Suppressor macrophage treated with lipopolysaccharide for 4 hours (primary cell): ENCODE results near the gene WASF3.

Experiments
- DNase-seq: peaks from one replicate; pipeline ENCODE4 v3.0.0-alpha.2; 2020

The WASF3 gene

DNA sequence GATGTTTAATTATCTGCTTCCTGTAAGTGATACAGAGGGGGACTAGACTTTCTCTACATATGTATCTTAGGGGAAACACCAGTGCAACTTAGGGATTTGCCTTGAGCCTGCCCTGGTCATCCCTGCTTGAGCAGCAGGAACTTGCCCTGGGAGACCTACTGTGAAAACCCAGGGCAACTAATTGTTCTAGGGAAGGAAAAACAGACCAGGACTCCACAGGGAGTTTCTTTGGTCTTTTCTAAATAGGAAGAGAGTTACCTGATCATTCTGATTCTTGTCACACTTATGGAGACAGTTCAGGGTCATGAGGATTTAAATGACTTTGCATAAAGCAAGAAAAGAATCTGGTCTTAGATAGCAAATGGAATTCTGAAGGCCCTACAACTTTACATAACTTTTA is 89.1 kb downstream of the WASF3 start:
- DNase-seq: no peak

DNA sequence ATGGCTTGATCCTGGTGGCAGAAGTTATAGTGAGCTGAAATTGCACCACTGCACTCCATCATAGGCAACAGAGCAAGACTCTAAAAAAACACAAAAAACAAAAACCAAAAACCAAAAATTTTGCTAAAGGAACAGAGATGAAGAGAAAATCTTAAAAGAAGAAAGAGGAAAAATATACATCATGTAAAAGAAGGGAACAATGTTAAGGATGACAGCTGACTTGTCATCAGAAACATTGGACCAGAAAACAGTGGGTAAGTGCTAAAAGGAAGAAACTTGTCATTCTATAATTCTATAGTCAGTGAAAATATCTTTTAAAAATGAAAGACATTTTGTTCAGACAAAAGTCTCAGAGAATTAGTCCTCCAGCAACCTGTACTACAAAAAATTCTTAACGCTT is 93.8 kb downstream of the WASF3 start:
- no peak for DNase-seq

DNA sequence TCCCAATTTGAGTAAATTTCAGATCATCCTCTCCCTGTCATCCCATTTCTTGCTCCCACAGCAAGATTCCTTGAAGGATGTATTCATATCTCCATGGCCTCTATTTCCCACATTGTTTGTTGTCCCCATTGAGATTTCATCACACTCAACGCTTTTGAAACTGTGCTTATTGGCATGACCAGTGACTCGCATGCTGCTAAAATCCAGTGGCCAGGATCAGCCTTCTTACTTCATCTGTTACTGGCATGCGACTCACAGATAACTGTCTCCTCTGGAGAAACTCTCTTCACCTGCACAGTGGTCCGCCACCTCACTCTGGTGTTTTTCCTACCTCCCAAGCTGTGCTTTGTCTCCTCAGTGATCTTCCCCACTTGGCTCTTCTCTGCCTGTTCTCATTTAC is 95.8 kb downstream of the WASF3 start:
- DNase-seq: no peak

DNA sequence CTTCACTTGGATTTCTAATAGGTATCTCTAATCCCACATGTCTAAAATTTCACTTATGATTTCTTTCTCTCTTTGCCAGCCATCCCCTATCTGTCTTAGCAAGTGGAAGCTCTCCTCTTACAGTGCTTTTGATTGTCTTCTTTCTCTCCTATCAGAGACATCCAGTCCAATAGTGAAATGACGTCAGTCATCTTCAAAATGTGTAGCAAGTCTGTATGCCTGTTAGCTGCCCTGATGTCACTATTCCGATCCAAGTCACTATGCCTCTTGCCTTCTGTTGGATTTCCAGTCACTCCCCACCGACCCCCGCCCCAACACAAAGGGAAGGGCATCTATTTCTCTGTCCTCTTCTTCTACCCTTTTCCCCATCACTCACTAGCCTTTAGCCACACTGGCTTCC is 96.4 kb downstream of the WASF3 start:
- DNase-seq: no peak

DNA sequence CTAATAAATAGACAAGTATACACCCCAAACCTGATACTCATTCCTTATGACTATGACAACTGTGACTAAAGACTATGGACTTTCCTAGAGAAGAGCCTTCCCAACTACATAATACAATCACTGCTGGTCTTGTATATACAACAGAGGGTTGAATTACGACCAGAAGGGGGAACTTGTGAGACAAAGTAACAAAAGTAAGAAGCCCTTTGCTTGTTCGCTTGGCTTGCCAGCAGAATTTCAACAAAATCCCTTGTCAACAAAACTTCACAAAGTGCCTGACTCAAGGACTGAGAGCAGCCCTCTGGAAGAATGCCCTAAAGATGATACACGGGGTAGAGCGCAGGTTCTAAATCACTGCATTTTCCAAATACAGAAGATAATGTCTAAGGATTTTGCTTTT is 99.4 kb downstream of the WASF3 start:
- DNase-seq: peak; percentile 20

DNA sequence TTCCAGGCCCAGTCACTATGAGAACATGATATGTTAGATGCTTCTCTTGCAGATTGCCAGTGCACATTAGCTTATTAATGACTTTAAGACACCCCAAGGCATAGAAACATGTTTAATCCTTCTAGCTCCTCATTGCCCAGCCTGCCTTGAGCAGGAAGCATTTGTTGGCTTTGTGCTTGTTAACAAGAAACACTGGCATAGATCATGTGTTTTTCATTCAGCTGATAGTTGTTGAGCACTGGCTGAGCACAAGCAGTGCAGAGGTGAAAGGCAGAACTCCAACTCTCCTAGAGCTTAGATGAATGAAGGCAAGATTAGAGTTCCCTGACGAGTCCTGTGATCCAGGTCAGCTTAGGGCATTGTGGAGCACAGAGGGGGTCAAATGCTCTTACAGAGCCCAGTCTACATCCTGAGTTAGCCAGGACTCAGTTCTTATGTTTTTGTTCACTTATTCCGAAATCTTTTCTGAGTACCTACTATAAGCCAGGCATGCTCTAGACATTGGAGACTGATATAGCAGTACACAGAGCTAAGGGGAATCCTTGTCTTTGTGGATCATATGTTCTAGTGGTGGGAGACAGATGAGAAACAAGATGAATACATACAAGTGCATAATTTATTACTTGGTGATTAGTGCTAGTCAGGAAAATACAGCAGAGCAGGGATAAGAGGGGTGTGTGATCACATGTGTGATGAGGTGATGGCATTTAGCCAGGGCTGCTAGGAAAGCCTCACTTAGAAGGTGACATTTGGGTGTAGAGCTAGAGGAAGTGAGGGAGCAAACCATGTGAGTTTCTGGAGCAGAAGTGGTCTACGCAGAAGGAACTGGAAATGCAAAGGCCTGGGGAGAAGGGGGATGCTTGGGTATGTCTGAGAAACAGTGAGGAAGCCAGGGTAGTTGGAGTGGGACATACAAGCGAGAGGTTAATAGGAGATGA is 101.2 kb downstream of the WASF3 start:
- DNase-seq: peak; percentile 14

DNA sequence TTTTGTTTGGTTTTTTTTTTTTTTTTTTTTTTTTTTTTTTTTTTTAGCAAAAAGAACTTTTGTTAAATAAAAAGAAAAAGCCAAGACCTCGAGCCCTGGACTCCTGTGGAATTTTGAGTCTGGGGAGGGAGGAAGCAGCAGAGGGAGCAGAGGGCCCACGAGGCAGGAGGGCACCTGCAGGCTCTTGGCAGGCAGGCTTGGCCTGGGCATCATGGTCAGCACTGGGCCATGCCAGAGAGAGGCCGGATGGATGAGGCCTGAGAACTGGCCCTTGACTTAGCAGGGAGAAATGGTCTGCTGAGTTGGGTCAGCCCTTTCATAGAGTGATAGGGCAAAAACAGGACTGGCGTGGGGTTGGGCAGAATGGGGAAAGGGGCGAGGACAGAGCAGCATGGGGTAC is 102.7 kb downstream of the WASF3 start:
- DNase-seq: no peak

DNA sequence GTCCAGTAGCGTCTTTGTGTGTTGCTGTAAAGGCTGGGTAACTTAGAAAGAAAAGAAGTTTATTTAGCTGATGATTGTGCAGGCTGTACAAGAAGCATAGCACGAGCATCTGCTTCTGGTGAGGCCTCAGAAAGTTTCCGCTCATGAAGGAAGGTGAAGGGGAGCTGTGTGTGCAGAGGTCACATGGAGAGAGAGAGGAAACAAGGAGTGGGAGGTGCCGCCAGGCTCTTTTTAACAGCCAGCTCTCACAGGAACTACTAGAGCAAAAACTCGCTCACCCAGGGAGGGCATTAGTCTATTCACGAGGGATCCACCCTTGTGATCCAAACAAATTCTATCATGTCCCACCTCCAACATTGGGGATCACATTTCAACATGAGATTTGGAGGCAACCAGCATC is 103.3 kb downstream of the WASF3 start:
- no peak for DNase-seq

DNA sequence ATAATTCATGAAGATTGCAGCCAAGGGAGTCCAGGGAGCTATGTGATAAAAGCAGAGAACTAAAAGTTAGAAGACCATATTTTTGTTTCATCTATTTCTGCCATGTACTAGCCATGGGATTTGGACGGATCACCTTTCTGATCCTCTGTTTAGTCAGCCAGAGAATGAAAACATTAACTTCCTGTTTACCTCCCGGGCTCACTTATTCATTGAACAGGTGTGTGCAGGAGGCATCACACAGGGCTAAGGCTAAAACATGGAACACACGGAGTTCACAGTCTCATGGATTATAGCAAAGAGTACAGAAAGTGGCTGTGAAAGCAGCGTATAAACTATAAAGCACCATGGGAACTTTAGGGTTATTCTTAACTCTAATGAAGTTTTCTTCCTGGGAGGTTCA is 106.3 kb downstream of the WASF3 start:
- DNase-seq: no peak

DNA sequence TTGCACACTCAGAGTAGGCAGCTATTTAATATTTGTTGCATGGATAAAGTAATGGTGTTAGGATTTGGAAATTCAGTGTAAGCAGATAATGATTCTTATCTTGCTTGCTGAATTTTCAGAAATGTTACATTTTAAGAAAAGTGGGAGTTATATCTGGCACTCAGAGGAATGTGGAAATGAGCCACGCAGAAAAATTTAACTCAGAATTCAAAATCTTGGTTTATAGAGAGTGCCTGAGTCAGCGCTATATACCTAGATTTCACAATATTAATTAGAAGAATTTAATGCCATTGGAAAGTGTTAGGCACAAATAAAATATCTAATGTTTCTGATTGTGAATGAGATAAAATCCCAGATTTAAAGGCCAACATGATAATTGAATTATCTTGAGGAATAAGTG is 106.8 kb downstream of the WASF3 start:
- DNase-seq: no peak

DNA sequence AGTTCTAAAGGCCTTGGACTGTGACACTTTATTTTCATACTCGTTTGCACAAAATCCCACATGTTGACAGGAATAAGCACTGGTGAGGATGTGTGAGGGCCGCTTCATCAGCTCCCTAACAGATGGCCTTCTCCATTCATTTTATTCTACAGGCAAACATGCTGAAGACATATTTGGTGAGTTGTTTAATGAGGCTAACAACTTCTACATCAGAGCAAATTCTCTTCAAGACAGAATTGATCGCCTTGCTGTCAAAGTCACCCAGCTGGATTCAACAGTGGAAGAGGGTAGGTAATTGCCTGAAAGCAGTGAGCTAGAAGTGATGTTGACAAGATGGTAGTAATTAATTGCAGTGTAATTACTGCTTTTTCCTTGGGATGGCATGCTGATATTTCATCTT is 107.4 kb downstream of the WASF3 start:
- no peak for DNase-seq

DNA sequence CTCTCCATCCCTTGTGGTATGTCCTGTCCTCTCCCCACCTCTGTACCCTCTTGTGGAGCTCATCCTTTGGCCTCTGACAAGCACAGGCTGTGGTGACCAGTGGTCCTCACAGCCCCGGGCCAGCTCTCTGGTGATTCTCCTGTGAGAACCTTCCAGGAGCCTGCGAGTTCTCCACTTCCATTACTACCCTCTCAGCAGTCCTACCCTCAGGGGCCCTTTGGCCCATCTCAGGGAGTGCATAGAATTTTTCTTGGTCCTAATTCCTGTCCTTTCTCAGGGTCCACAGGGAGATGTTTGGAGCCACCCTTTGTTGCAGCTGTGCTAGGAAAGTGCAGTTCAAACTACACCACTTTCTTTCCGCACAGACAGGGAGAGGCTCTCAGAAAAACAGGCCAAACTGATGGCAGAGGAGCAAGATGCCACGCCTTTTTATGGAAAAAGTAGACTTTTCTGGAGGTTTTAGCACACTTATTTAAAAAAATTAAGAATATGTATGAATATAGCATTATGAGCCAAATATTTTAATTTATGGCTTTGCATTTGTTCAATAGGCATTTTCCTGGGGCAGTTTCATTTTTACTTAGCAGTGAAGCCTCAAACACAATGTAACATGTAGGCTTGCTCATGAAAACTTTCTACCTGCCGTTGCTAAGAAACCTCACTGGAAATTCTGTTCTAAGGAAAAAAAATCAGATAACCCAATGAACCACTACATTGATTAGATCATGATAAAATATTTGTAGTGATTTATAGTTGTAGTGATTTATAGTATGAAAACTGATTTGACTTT is 111.1 kb downstream of the WASF3 start:
- DNase-seq: no peak

DNA sequence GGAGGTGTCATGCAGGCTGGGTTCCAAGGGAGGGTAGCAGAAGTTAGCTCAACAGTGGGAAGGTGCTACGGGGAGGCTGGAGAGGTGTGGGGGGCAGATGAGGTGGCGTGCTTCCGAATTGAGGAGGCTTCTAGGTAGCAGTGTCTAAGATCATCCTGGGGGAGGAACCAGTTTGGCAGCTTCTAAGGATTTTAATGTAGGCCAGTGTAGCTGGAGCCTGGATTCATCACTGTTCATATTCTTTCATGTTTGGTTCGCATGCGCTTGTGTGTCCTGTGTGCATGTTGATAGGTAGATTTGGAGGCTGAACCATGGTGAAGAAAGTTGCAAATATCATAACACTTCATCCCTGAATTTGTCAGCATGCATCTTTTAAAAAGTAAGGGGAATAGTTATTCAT is 116.4 kb downstream of the WASF3 start:
- DNase-seq: no peak

DNA sequence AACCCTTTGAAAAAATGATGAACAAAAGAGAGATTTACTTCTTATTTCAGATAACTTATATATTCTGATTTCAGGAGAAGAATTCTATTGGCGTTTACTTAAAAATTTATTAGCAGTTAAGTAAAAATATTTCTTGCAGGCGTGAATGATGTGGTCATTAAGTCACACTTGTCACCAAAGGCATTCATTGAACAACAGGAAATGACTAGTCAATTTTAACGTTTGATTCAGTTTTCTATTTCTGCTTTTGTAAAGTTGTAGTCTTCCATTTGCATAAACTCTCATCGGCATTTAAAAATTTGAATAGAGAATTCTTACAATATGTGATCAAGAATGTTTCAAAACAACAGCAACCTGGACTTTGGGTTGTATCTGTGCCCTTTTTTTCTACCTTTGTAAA is 119.7 kb downstream of the WASF3 start:
- DNase-seq: peak; percentile 40

DNA sequence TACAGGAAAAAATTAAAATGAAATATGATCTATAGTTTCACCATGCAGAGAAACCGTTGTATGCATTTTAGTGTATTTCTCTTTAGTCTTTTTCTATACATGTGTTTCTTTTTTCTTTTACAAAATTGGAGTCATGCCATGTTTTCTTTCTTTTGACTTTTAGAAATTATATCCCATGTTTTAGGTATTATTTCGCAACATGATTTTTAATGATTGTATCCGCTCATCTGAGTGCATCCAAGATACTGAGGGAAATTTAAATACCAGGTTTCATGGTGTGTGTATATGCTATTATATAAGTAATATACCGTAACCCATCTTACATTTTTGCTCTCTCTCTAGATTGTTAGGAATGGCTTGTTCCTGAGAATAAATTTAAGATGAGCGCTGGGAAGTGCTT is 120.8 kb downstream of the WASF3 start:
- no peak for DNase-seq

DNA sequence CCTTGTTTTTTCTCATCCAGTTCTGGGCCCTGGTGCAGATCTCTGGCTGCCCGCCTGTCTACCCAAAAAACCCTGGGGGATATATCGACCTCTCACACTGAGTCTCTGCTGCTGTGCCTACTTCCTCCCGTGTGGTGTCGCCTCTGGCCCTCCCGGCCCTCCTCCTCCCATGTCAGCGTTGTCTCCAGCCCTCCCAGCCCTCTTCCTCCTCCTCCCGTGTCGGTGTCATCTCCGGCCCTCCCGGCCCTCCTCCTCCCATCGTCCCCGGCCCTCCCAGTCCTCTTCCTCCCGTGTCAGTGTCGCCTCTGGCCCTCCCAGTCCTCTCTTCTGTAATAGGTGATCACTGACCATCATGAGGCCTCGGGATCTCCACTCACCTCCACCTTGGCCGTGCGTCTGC is 121.3 kb downstream of the WASF3 start:
- DNase-seq: no peak

DNA sequence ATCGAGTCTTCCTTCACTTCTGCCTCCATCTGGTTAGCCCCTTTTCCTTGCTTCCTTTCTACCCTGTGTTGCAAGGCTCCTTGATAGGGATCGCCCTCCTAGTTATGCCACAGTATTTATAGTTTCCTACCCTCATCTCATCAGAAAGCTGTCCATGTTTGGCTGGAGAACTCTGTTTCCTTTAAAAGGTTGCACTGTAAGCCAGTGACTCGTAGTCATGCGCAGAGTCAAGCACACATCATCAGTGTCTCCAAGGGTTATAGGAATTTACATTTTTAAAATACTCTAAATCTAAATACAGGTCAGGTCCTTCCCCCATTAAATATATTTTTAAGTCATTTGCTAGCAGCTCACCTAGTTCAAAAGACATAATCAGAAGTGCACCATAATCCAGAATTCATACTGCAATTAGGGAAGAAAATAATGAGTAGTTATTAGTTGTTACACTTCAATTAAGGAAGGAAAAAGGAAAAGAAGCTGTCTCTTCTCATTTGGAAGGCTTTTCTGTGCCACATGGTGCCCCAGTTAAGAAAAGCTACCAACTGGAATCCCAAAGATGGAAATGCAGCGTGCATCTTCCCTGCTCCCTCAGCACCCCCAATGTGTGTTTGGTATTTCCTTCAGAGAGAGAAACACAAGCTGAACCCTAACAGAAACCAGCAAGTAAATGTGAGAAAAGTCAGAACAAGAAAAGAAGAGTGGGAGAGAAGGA is 122.1 kb downstream of the WASF3 start:
- peak; percentile 52 for DNase-seq

DNA sequence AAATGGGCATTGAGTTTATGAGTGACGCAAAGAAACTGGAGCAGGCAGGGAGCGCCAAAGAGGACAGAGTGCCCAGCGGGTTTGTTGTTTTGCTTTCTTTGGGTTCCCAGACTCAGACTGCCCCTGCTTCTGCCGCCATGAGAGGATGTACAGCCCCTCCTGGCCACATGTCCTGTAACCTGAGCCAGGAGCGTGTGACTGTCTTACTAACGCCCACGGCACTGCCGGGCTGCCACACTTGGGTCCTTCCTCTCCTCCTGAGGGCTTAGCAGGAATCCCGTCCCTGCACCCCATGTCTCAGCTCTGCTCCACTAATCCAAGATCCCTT is 122.6 kb downstream of the WASF3 start:
- no peak for DNase-seq

DNA sequence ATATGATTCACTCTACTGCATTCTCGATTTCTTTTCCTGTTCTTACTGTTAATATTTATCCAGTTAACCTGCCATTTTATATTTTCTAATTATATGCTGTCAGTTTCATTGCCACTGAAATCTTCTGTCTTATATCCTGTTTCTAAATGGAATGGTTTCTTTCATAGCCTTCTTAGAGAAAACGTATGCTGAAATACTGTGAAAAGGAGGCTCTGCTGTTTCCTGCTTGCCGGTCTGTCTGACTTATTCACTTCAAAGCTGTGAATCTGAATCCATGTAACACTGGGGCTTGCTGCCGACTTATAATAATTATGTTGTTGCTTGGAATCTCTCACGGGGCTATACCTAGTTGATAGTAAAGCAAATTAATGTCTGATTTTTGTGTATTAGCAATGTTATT is 123.1 kb downstream of the WASF3 start:
- no peak for DNase-seq

DNA sequence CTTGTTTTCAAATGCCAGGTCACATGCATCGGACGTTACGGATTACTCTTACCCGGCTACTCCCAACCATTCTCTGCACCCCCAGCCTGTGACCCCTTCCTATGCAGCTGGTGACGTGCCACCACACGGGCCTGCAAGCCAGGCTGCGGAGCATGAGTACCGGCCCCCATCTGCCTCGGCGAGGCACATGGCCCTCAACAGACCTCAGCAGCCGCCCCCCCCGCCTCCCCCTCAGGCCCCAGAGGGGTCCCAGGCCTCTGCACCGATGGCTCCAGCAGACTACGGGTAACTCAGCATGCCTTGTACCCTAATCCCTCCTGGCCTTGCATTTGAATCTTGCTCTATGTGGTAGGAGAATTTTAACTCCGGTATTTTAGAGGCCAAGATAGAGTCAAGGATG is 123.6 kb downstream of the WASF3 start:
- DNase-seq: no peak

DNA sequence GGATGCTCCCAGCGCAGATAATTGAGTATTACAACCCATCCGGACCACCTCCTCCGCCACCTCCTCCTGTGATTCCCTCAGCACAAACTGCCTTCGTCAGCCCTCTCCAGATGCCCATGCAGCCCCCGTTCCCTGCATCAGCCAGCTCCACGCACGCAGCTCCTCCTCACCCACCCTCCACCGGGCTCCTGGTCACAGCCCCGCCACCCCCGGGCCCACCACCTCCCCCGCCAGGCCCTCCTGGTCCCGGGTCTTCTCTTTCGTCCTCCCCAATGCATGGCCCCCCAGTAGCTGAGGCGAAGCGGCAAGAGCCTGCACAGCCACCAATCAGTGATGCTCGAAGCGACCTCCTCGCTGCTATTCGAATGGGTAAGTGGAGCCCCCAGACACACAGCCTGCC is 125.1 kb downstream of the WASF3 start:
- DNase-seq: no peak

DNA sequence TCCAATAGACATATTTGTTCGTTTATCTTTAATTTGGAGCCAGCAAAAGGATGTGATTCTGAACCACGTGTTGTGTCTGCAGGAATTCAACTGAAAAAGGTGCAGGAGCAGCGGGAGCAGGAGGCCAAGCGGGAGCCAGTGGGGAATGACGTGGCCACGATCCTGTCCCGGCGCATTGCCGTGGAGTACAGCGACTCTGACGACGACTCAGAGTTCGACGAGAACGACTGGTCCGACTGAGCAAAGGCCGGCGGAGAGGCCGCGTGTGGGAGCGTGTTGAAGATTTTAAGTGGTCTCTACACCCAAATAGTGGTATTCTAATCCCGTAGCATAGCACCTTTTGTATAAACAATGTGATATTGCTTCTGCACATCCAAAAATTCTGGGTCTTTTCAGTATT is 128.1 kb downstream of the WASF3 start:
- DNase-seq: no peak

DNA sequence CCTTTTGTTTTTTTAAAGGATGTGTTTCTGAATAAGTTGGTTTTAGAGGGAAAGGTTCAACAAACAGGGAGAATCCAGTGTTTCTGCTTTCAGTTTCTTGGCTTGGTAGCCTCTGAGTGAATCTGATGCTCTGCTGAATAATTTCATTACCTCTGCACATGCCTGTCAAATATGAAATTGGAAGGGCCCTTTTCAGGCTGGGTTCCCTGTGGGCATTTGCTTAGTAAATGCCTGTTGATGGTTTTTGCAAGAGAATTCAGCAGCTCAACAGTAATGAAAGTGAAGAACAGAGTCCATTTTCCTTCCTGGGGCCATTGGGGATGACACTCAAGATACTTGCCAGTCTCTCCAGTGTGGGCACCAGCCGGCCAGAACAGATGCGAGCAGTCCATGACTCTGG is 128.8 kb downstream of the WASF3 start:
- DNase-seq: no peak

DNA sequence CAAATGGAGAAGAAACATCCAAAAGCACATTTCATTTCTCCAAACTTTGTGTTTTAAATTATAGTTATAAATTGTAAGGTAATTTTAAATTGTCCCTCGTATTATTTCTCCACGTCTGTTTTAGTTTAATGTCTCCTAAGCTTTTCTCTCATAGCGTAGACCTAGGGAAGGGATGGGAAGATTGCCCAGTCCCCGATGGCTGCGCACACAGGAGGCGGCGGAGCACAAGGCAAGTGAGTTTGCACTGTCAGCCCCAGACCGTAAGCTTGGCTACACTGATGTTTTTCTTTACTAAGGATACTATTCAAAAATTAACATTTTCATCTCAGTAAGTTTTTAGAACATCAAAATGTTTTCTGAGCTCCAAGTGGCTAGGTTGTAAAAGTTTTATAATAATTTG is 130.8 kb downstream of the WASF3 start:
- DNase-seq: no peak
